ENCODE results near the gene VTCN1. TPM values are rescaled to one million over a fixed set of nuclear protein-coding genes. Genes with fewer than 3 reads are reported as not detected.

The VTCN1 gene
- total and polyA plus RNA-seq, 8 donors, result 0.48 to 3.2 (median 0.65) TPM; not detected in 4

DNA sequence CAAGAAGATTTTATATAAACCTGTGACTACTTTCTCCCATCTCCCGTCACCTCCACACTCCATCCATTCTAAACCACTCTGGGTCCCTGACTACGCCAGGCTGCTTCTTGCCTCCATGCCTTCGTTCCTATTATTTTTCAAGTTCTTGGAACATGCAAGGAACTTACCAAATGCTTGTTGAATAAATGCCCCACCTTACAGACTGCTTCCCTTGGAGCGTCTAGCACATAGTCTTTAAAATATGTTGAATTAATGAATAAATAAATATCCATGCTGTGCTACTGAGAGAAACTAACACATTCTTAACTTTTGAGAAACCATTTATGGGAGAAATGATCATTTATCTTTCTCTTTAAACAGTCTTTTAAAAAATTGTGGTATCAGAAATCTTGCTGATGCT is 27.6 kb downstream of the VTCN1 start:
- H3K27ac ChIP-seq, result no peak overlapping the region
- no peak for DNase-seq
- H3K36me3 ChIP-seq, result no peaks in the 10 kb centered on the region
- H3K27me3 ChIP-seq, result no peaks in the 10 kb centered on the region
- TF ChIP-seq EP300 (IDR thresholded peaks at IDR 0.05) (no peak), POLR2AphosphoS5 (IDR thresholded peaks at IDR 0.05) (no peak), POLR2A (IDR thresholded peaks at IDR 0.05) (no peak)
- TF ChIP-seq, protein P1, sequence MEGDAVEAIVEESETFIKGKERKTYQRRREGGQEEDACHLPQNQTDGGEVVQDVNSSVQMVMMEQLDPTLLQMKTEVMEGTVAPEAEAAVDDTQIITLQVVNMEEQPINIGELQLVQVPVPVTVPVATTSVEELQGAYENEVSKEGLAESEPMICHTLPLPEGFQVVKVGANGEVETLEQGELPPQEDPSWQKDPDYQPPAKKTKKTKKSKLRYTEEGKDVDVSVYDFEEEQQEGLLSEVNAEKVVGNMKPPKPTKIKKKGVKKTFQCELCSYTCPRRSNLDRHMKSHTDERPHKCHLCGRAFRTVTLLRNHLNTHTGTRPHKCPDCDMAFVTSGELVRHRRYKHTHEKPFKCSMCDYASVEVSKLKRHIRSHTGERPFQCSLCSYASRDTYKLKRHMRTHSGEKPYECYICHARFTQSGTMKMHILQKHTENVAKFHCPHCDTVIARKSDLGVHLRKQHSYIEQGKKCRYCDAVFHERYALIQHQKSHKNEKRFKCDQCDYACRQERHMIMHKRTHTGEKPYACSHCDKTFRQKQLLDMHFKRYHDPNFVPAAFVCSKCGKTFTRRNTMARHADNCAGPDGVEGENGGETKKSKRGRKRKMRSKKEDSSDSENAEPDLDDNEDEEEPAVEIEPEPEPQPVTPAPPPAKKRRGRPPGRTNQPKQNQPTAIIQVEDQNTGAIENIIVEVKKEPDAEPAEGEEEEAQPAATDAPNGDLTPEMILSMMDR (IDR thresholded peaks at IDR 0.05), result no peak
- no peak overlapping the region for H3K4me3 ChIP-seq
- intact Hi-C loops (cut with DNase I; ENCODE audit: low total_unique reads), result no loop called here
- peaks cover 0 to 4% (median 0%) of the 10 kb centered on the region in 4 donors for H3K4me1 ChIP-seq
- H3K9me3 ChIP-seq, result no peaks in the 10 kb centered on the region
- 90 to 97% (median 95%) methylated on average over 4 of the region's 4 CpGs for WGBS, 5 donors

DNA sequence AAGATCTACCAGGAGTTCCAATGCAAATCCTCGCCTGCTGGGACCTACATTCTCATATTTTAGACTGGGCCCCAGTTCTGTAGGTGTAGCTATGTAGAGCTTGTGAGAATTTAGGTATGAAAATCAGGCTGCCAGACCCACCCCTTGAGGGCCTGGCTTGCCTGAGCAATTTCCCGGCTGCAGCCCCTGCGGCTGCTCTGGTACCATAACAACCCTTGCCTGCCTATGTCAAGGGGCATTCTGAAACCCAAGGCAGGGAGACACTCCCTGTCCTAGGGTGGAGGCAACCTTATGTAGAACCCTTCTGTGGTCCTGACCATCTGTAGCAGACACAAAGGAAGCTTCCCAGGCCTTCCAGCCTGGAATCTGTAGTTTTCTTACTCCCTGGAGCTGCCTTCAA is 28.4 kb downstream of the VTCN1 start:
- no peaks in the 10 kb centered on the region for H3K36me3 ChIP-seq
- intact Hi-C loops (cut with DNase I; ENCODE audit: low total_unique reads), result no loop called here
- no peak for TF ChIP-seq POLR2AphosphoS5 (IDR thresholded peaks at IDR 0.05)

GRCh38 chr1:117181630-117182041 is 29.1 kb downstream of the VTCN1 start:
- Histone ChIP-seq H3K4me1 (peaks cover 0 to 4% (median 0%) of the 10 kb centered on the region in 4 donors), H3K27me3 (no peaks in the 10 kb centered on the region), H3K9me3 (no peaks in the 10 kb centered on the region), H3K4me3 (no peak overlapping the region), H3K27ac (no peak overlapping the region), H3K36me3 (no peaks in the 10 kb centered on the region)
- no peak for DNase-seq
- intact Hi-C loops (cut with DNase I; ENCODE audit: low total_unique reads), result no loop called here
- TF ChIP-seq EP300 (IDR thresholded peaks at IDR 0.05) (no peak), POLR2AphosphoS5 (IDR thresholded peaks at IDR 0.05) (no peak), POLR2A (IDR thresholded peaks at IDR 0.05) (no peak)
- TF ChIP-seq, protein P1 (IDR thresholded peaks at IDR 0.05), result no peak
- WGBS, 5 donors, result 57 to 76% (median 63%) methylated on average over 5 of the region's 5 CpGs

More for the DNA sequence above, 28.4 kb downstream of the VTCN1 start:
- H3K27ac ChIP-seq, result no peak overlapping the region
- no peak for DNase-seq
- H3K27me3 ChIP-seq, result no peaks in the 10 kb centered on the region
- H3K4me3 ChIP-seq, result no peak overlapping the region
- no peaks in the 10 kb centered on the region for H3K9me3 ChIP-seq
- WGBS, 5 donors, result 93 to 100% (median 98%) methylated on average over 3 of the region's 3 CpGs
- peaks cover 0 to 4% (median 0%) of the 10 kb centered on the region in 4 donors for H3K4me1 ChIP-seq

- intact Hi-C loops (cut with DNase I; ENCODE audit: low total_unique reads), result no loop called here
- 53 to 75% (median 59%) methylated on average over 5 of the region's 5 CpGs for WGBS, 5 donors
- DNase-seq, result peak in 1 of 2 donors; percentile 14
- Histone ChIP-seq H3K27ac (no peak overlapping the region), H3K4me1 (peaks cover 0 to 4% (median 0%) of the 10 kb centered on the region in 4 donors), H3K36me3 (no peaks in the 10 kb centered on the region), H3K4me3 (no peak overlapping the region), H3K27me3 (no peaks in the 10 kb centered on the region), H3K9me3 (no peaks in the 10 kb centered on the region)
- TF ChIP-seq POLR2A (IDR thresholded peaks at IDR 0.05), result no peak
- TF ChIP-seq, protein P1 (IDR thresholded peaks at IDR 0.05), result no peak
- no peak for TF ChIP-seq POLR2AphosphoS5 (IDR thresholded peaks at IDR 0.05)
- TF ChIP-seq EP300 (IDR thresholded peaks at IDR 0.05), result no peak
These were observed 30.4 kb downstream of the VTCN1 start for GRCh38 chr1:117180147-117180967.

- H3K9me3 ChIP-seq, result no peaks in the 10 kb centered on the region
- H3K36me3 ChIP-seq, result no peaks in the 10 kb centered on the region
- no peak overlapping the region for H3K4me3 ChIP-seq
- peak in 1 of 2 donors; percentile 38 for DNase-seq
- TF ChIP-seq POLR2AphosphoS5 (IDR thresholded peaks at IDR 0.05) (no peak), EP300 (IDR thresholded peaks at IDR 0.05) (no peak), POLR2A (IDR thresholded peaks at IDR 0.05) (no peak)
- TF ChIP-seq, protein P1 (IDR thresholded peaks at IDR 0.05), result no peak
- intact Hi-C loops (cut with DNase I; ENCODE audit: low total_unique reads), result no loop called here
- H3K4me1 ChIP-seq, result peaks cover 0 to 4% (median 0%) of the 10 kb centered on the region in 4 donors
- 16 to 49% (median 29%) methylated on average over 5 of the region's 5 CpGs for WGBS, 5 donors
- H3K27me3 ChIP-seq, result no peaks in the 10 kb centered on the region
- H3K27ac ChIP-seq, result peak overlapping the region in 1 of 5 donors; percentile 8
These were observed 31.3 kb downstream of the VTCN1 start for GRCh38 chr1:117179471-117179870.
